ENCODE results near the gene COL4A1.

- no peak for TF ChIP-seq CTCF (IDR thresholded peaks at IDR 0.05; ENCODE audit: insufficient read depth, low read length)
- no peak for TF ChIP-seq GABPA (IDR thresholded peaks at IDR 0.05; ENCODE audit: low read depth)
- TF ChIP-seq SPI1 (IDR thresholded peaks at IDR 0.05; ENCODE audit: borderline replicate concordance, low read depth) = no peak
- no peak for TF ChIP-seq REST (IDR thresholded peaks at IDR 0.05; ENCODE audit: insufficient replicate concordance, low read depth)
Measured at GRCh38 chr13:110242615-110243014, 64.3 kb downstream of the COL4A1 start.
